Activated CD4-positive, alpha-beta T cell treated with anti-CD3 and anti-CD28 coated beads for 48 hours (primary cell): ENCODE data around the gene GSTT4.
"Not testable (repeated sequence)": the region's sequence is repeated elsewhere in the genome, so short reads cannot be mapped to it uniquely, and the experiment has no call there.

Source experiments
- DNase-seq: peaks from one replicate; pipeline ENCODE4 v3.0.0-alpha.2; 2020

GSTT4 gene

DNA sequence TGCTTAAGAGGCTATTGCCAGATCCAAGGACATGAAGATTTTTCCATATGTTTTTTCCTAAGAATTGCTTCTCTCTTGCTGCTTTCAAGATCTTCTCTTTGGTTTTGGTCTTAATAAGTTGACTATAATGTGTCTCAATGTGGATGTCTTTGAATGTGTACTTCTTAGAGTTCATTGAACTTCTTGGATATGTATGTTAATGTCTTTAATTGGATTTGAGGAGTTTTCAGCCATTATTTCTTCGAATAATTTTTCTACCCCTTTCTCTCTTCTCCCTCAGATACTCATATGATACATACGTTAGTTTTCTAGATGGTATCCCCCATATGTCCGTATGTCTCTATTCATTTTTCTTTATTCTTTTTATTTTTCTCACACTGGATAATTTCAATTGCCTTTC lies 19.1 kb upstream of the GSTT4 start:
- DNase-seq, result no peak

DNA sequence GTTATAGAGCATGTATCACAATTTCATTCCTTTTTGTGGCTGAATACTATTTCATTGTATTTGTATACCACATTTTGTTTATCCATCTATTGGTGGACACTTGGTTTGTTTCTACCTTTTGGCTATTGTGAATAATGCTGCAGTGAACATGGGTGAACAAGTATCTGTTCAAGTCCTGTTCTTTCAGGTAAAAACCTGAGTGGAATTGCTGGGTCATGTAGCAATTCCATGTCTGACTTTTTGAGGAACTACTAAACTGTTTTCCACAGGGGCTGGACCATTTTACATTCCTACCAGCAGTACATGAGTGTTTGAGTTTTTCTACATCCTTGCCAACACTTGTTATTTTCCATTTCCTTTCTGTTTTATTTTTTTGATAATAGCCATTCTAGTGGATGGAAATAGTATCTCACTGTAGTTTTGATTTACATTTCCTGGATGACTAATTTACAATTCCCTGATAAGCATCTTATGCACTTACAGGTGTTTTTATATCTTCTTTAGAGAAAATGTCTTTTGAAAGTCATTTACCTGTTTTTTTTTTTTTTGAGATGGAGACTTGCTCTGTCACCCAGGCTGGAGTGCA lies 18.0 kb upstream of the GSTT4 start:
- DNase-seq, result no peak

DNA sequence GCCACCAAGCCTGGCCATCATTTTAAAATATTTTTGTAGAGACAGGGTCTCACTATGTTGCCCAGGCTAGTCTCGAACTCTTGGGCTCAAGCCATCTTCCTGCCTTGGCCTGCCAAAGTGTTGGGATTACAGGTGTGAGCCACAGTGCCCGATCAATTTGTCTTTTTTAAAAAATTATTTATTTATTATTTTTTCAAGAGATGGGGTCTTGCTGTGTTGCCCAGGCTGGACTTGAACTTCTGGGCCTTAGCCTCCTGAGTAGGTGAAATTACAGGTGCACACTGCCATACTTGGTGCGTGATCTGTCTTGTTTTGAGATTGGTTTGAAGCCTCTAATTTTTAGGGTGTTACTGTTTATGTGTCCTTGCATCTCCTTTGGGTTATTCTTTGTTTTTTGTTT lies 16.1 kb upstream of the GSTT4 start:
- DNase-seq, result no peak

DNA sequence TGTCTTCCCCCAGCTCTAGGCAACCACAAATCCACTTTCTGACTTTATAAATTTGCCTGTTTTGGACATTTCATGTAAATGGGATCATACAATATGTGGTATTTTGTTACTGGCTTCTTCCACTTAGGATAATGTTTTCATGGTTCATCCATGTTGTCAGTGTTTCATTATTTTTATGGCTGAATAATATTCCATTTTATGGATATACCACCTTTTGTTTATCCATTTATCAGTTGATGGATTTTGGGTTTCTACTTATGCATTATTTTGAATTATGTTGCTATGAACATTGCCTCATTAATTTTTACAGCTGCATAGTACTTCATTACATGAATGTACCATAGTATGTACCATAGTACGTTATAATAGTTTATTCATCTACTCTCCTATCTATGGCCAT lies 10.9 kb upstream of the GSTT4 start:
- DNase-seq, result no peak

DNA sequence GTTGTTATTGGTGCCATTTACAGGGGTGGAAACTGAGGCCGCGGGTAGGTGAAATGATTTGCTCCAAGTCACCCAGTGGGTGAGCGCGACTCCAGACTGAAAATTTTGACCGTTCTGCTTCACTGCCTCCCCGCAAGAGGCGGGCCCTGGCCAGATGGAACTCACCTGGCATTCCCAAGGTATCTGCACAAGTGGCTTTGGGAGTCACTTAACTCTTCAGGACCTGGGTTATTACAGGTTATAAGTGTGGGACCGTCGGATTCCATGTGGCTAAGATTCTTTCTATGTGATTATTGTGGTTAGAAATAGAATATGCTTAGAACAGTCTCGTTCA lies 6.4 kb upstream of the GSTT4 start:
- no peak for DNase-seq

DNA sequence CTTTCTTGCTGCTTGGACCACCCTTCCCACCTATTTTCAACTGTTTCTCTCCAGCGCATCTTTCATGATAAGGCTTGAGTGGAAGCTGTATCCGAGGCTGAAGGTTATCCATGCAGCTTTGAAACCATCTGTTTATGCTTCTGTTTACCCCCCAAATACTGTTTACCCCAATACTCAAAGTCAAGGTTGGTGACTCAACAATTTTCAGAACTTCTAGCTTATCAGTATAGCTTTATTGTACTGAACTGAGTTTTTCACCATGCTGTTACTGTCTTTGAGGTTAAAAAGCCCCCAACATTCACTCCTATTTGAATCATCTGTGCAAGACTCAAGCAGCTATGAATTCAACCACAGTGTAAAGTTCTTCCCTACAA lies 4.8 kb upstream of the GSTT4 start:
- DNase-seq, result no peak

DNA sequence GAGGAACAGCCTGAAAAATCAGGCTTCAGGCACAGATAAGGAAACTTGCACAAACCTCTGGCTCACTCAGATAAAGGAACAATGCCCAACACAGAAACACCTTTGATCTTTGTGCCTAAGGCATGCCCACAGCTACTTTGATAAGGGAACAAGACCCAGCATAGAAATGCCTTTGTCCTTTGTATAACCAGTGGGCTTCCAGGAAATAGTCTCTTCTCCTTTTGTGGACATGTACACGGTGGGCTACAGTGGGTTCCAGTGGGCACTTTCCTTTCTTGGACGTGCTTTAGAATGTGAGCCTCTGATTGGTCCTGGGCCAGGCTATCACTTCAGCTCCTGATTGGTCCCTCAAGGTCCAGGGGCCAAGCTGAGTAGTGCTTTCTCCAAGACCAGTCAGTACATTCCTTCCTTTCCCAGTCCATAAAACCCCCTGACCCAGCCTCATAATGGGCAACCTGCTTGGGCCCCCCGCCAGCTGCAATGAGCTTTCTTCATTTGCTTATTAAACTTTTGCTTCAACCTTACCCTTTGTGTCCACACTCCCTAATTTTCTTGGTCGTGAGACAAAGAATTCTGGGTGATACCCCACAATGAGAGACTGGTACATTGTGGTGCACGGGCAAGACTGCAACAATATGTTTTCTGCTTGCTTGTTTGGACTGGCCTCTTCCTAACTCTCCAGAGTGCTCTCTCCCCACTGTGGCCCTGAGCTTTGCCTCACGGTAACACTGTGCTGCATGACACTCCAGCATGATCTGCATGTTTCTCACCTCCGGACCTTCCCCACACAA lies 4.2 kb upstream of the GSTT4 start:
- no peak for DNase-seq

DNA sequence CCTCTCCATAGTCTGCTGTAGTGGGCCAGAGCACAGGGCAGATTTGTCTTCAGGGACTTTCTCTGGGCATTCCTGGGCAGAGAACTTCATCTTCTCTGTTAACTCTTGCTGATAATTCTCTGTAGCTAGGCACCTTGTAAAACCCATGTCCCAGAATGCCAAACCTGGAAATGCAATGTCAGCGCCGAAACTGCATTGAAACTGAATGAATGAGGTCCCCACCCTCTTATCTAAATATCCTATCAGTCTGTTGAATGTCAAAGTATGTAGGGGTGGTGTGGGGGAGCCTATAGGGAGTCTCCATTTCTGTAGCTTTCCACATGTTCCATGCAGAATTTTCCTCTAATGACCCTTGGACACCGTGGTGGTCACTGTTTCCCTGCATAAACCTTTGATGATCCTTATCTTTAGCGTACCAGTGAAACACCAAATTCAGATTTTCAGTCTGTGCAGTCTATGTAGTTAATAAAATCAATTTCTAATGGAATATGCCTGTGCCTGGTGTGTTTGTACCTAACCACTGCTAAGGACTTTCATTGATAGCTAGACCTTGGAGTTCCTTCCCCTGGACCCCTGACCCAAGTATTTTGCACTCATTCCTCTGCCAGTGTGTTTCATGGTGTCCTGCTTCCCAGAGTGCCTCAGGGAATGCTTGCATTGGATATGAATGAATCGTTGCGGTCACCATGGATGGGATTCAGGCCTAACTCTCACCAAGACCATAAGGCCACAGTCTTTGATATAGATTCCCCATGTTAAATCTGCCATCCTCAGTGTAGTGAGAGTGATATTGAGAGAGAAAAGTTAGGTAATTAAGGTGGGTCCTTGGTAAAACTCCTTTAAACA lies 3.4 kb upstream of the GSTT4 start:
- no peak for DNase-seq

DNA sequence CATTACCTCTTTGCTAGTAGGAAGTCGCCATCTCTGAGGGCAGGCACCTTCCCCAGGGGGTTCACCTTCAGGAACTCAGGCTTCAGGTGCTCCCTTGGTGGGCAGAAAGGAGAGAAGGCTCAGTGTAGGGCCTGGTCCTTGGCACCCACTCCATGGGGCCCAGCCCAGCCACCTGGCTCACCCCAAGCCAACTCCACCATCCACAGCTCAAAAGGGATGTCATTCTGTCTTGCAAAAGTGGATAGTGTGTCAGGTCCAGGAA lies 2.7 kb upstream of the GSTT4 start:
- no peak for DNase-seq

DNA sequence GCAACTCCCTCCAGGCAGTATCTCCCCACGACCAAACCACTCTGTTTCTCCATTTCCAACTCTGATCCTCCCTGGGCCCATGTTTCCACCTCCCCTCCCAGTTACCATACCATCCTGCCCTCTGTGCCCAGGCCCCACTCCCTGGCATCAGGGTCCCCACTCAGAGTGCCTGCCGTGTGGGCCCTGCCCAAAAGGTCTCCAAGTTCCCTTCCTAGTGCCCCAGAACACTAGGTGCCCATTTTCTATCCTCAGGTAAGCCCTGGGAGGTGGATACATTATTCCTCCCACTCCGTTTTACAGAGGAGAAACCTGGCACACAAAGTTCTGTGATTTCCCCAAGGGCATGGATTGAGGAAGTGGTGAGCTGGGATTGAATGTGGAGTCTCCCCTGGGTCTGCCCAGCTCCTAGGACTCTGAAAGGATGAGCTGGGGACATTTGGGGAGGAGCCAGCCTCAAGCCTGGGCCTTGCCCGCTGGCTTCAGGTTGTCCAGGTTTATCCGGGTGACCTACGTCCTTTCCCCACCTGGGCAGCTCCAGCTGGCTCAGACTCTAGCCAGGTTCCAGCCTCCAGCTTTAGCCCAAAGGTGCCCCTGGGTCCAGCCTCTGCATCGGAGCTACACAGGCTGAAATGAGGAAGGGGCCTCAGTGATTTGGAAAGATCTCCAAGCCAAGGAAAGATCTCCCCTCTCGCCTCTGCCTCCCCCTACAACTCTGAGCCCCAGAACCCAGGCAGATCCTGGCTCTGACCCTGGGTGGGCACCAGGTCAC lies 2.2 kb upstream of the GSTT4 start:
- no peak for DNase-seq

DNA sequence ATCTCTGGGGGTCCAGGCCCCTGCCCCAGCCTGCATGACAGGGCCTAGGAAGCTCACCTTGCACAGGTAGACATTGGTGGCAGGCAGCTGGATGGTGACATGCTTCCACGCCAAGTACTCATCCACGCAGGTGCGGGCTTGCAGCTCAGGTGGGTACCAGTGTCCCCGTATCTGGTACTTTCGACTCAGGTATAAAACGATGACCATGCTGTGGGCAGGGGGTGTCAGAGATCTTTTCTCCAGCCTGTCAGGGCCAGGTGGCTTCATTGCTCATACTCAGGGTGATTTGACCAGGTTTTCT lies 1.6 kb upstream of the GSTT4 start:
- no peak for DNase-seq

DNA sequence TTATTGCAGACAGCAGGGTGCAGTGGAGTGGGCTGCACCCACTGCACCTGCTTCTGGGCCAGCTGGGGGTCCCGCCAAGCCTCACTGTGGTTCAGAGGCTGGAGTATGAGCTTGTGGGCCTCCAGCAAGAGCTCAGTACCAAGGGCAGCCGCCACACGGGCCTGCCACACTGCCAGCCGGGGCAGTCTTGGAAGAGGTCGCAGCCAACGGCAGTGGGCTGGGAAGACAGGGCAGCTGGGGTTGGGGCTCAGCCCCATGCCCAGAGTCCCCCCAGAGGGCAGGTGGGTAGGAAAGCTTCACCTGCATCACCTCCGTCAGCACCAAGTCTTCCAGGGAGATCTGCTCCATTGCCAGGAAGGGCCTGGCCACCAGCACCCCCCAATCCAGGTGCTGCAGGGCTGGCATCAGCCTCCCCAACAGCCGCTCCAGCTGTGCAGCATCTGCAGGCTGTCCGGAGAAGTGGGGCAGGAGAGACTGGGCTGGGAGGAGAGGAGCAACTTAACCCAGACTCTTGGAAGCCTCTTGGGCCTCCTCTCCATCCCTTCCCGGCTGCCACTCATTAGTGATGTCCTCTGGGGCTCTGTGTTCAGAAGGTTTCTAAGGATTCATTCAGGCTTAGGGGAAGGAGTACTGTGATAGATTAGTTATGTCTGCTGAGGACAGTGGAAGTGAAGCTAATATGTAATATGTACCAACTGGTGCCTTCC lies 1.1 kb upstream of the GSTT4 start:
- DNase-seq, result no peak

DNA sequence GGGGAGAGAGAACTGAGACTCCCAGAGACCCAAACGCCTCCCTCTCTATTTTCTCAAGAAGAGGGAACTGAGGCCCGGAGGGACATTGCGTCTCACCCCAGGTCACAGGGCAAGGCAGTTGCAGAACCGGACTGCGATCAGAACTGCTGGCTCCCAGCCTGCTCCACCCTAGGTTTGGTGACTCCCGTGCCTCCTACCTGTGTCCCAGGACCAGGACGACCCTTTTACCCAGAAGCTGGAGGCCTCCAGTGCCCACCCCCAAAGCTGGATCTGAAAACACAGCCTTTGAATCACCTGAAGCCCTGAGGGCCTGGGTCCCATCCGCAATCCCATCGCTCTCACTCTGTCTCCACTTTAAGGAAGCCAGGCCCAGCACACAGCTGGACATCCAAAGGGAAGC lies 1.4 kb downstream of the GSTT4 start:
- no peak for DNase-seq

DNA sequence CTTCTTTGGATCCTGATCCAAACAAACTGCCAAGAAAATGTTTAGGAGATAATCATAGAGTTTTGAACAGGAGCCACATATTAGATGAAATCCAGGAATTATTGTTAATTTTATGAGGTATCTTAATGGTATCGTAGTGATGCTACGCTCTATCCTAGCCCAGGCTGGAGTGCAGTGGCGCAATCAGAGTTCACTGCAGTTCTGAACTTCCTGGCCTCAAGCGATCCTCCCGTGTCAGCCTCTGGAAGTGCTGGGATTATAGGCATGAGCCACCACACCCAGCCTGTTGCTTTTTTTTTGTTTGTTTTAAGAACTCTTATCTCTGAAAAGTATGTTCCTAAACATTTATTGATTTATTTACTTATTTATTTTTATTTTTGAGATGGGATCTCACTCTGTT lies 2.4 kb downstream of the GSTT4 start:
- DNase-seq, result no peak

DNA sequence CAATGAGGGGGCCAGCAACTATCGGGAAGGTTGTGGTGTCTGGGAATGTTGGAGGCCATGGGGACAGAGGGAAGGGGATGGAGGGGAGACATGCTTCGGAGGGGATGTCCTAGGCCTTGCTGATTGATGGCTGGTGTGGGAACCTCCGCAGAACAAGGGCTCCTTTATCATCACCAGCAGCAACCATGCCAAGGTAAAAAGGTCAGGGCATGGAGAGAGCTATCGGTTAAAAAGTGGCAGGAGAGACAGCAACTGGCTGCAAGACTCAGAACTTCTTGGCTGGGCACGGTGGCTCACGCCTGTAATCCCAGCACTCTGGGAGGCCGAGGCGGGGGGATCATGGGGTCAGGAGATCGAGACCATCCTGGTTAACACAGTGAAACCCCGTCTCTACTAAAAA lies 3.0 kb downstream of the GSTT4 start:
- DNase-seq, result no peak

DNA sequence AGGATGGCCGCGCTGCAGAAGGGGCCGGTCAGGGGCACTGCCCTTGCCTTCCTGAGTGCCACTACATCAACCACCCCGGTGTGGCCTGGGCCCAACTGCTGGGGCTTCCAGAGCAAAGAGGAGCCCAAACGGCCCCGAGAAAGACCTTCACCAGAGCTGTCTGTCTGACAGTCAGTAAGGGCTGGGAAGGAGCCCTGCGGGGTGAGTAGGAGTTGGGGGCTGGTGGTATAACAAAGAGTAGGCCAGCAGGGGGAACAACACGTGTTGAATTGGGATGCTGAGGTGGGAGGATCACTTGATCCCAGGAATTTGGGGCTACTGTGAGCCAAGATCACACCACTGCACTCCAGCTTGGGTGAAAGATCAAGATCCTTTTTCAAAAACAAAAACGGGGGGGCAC lies 3.9 kb downstream of the GSTT4 start:
- DNase-seq, result no peak

DNA sequence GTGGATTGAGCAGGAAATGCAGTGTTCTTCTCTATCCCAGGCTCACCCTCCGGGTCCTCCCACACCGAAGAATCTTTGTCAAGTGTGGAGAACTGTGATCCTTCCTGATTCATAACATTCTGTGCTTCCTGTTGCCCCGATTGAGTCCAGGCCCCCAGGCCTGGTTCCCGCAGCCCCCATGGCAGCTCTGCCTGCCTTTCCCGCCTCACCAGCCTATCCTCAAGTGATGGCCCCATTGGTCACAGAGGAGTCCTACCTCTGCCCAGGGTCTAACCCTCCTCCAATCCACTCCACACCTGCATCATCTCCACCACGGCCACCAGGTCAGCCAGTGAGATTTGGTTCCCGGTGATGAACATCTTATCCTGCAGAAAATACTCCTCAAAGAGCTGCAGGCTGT lies 5.5 kb downstream of the GSTT4 start:
- DNase-seq, result not testable (repeated sequence)

DNA sequence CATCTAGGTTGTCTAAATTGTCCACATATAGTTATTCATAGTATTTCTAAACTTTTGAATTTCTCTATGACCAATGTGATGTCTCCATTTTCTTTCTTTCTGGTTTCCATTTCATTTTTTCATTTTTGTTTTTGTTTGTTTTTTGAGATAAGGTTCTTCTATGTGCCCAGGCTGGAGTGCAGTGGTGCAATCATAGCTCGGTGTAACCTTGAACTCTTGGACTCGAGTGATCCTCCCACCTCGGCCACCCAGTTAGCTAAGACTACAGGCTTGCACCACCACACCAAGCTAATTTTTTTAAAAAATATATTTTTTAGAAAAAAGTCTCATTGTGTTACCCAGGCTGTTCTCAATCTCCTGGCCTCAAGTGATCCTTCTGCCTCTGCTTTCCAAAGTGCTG lies 8.2 kb downstream of the GSTT4 start:
- no peak for DNase-seq

DNA sequence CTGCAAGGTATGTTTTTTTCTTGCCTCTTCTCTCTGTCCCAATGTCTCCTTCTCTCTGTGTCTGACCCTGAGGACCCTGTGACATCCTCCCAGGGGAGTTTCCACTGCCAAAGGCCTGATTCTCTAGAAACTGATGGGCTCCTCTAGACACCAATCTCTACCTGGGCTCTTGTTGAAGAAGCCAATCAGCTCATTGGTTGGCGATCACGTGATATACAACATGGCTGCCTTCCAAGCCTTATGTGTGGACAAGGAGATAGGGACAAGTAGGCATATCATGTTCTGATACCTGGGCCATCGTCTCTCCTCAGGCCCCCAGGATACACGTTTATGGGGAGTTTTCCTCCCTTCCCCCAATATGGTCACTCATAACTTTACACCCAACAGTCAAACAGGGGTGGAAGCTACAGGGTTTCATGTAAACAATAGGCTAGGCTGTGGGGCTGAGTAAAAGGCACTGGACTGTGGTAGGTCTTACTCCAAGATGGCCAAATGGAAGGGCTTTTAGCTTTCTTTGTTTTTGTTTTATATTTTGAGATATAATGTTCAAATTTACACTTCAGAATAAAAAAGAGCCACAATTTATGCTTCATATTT lies 11.6 kb downstream of the GSTT4 start:
- not testable (repeated sequence) for DNase-seq

DNA sequence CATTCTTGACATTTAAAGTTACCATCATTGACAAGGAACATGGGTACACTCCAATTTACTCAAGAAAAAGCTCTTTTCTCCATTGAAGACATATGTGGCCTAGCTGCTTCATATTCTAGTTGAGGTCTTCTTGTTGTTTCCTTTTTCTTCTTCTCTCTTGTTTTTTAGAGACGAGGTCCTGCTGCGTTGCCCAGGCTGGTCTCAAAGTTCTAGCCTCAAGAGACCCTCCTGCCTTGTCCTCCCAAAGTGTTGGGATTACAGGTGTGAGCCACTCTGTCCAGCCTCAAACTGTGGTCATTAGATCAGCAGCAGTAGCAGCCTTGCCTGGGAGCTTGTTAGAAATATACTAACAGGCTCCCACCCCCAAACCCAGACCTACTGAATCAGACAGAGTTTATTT lies 12.2 kb downstream of the GSTT4 start:
- DNase-seq, result not testable (repeated sequence)

DNA sequence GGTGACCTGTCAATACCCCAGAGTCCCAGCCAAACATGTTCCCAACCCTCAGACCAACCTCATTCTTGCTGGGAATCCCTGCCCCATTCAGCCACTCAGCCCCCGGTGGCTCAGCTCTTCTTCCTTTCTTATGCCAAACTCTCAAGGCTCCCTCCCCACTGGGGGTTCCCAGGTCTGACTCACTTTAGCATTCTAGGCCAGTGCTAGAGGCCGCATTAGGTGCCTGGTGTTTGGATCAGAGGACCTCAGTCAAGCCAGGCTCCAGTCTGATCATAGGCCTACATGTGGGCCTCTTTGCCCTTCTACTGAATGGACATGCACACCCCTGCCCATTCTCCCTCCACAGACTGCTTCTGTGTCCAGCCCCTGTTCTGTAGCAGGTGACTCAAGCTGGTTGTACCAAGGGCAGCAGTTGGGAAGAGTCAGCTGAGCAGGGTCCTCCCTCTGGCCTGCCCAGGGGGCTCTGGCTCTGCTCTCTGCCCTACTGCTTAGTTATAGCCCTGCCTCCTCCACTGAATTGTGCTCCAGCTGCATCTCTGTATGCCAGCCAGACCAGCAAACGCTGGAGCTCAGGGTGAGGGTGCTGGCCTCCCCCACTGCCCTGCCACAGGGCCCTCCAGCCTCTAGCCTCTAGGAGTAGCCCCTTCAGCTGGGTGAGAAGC lies 15.5 kb downstream of the GSTT4 start:
- DNase-seq, result peak; percentile 1

DNA sequence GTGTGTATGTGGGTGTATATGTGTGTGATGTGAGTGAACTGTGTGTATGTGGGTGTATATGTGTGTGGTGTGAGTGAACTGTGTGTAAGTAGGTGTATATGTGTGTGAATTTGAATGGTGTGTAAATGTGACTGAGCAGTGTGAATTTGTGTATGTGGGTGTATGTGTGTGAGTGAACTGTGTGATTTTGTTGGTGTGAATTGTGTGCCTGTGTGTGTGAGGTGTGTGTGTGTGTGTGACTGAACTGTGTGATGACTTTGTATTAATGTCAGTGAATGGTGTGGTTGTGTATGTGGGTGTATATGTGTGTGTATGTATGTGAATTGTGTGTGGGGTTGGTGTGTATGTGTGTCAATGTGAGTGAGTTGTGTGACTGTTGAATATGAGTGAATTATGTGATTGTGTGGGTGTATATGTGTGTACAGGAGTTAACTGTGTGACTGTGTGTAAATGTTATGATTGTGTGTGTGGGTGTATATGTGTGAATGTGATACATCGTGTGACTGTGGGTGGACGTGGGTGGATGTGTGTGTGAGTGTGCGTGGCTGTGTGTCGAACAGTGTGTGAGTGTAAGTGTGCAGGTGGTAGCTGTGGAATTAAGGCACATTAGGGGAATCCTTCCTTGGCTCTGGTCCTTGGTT lies 18.6 kb downstream of the GSTT4 start:
- not testable (repeated sequence) for DNase-seq
